Measurements from ENCODE around the gene B4GALNT2.

The B4GALNT2 gene

GRCh38 chr17:49180303-49180702 is 47.7 kb downstream of the B4GALNT2 start:
- no peak overlapping the region for H3K4me2 ChIP-seq (ENCODE audit: low read depth, low read length, poor library complexity, severe bottlenecking)
- no peaks in the 10 kb centered on the region for H4K20me1 ChIP-seq (ENCODE audit: low read depth, low read length)
- H3K27me3 ChIP-seq (ENCODE audit: low read length) = no peaks in the 10 kb centered on the region
- TF ChIP-seq CTCF (IDR thresholded peaks at IDR 0.05; ENCODE audit: insufficient read depth, low read length, poor library complexity, severe bottlenecking) (peak; percentile 86), EZH2phosphoT487 (conservative IDR thresholded peaks at IDR 0.05; ENCODE audit: low read length) (no peak)
- no peak overlapping the region for H2AFZ ChIP-seq (ENCODE audit: low read depth, low read length, severe bottlenecking)
- no peak overlapping the region for H3K4me3 ChIP-seq (ENCODE audit: insufficient read depth, low read length, poor library complexity, severe bottlenecking)
- peaks cover 12% of the 10 kb centered on the region; the same call in 1 of the 2 replicates for H3K9me3 ChIP-seq (ENCODE audit: insufficient read depth, low read length)
- H3K9me2 ChIP-seq (replicated peaks; ENCODE audit: insufficient read depth, low read length) = no peaks in the 10 kb centered on the region
- H3K36me3 ChIP-seq (ENCODE audit: low read length) = no peaks in the 10 kb centered on the region
- no peaks in the 10 kb centered on the region for H3F3A ChIP-seq (ENCODE audit: insufficient read depth)
- no peaks in the 10 kb centered on the region for H3K79me2 ChIP-seq (ENCODE audit: insufficient read depth, low read length)
- H3K27ac ChIP-seq (ENCODE audit: low read depth, low read length) = no peak overlapping the region
- no peak overlapping the region for H3K9ac ChIP-seq (ENCODE audit: low read length)

GRCh38 chr17:49180998-49181635 is 48.5 kb downstream of the B4GALNT2 start:
- Histone ChIP-seq H3K36me3 (ENCODE audit: low read length) (no peaks in the 10 kb centered on the region), H4K20me1 (ENCODE audit: low read depth, low read length) (no peaks in the 10 kb centered on the region), H3K9me3 (ENCODE audit: insufficient read depth, low read length) (peaks cover 13% of the 10 kb centered on the region; the same call in 1 of the 2 replicates), H2AFZ (ENCODE audit: low read depth, low read length, severe bottlenecking) (no peak overlapping the region), H3K27me3 (ENCODE audit: low read length) (no peaks in the 10 kb centered on the region), H3K4me2 (ENCODE audit: low read depth, low read length, poor library complexity, severe bottlenecking) (no peak overlapping the region), H3K79me2 (ENCODE audit: insufficient read depth, low read length) (no peaks in the 10 kb centered on the region), H3K9ac (ENCODE audit: low read length) (no peak overlapping the region), H3F3A (ENCODE audit: insufficient read depth) (no peaks in the 10 kb centered on the region), H3K4me3 (ENCODE audit: insufficient read depth, low read length, poor library complexity, severe bottlenecking) (no peak overlapping the region), H3K9me2 (replicated peaks; ENCODE audit: insufficient read depth, low read length) (no peaks in the 10 kb centered on the region), H3K27ac (ENCODE audit: low read depth, low read length) (no peak overlapping the region)
- TF ChIP-seq CTCF (IDR thresholded peaks at IDR 0.05; ENCODE audit: insufficient read depth, low read length, poor library complexity, severe bottlenecking) (no peak), EZH2phosphoT487 (conservative IDR thresholded peaks at IDR 0.05; ENCODE audit: low read length) (no peak)

GRCh38 chr17:49183341-49183740 is 50.8 kb downstream of the B4GALNT2 start:
- Histone ChIP-seq H2AFZ (ENCODE audit: low read depth, low read length, severe bottlenecking) (no peak overlapping the region), H3K4me2 (ENCODE audit: low read depth, low read length, poor library complexity, severe bottlenecking) (no peak overlapping the region), H3K9me2 (replicated peaks; ENCODE audit: insufficient read depth, low read length) (no peaks in the 10 kb centered on the region), H3K27ac (ENCODE audit: low read depth, low read length) (no peak overlapping the region), H4K20me1 (ENCODE audit: low read depth, low read length) (no peaks in the 10 kb centered on the region), H3K9ac (ENCODE audit: low read length) (no peak overlapping the region), H3F3A (ENCODE audit: insufficient read depth) (no peaks in the 10 kb centered on the region), H3K79me2 (ENCODE audit: insufficient read depth, low read length) (no peaks in the 10 kb centered on the region), H3K36me3 (ENCODE audit: low read length) (no peaks in the 10 kb centered on the region), H3K4me3 (ENCODE audit: insufficient read depth, low read length, poor library complexity, severe bottlenecking) (no peak overlapping the region), H3K9me3 (ENCODE audit: insufficient read depth, low read length) (peaks cover 13% of the 10 kb centered on the region; the same call in 1 of the 2 replicates), H3K27me3 (ENCODE audit: low read length) (no peaks in the 10 kb centered on the region)
- TF ChIP-seq CTCF (IDR thresholded peaks at IDR 0.05; ENCODE audit: insufficient read depth, low read length, poor library complexity, severe bottlenecking) (no peak), EZH2phosphoT487 (conservative IDR thresholded peaks at IDR 0.05; ENCODE audit: low read length) (no peak)
